Raji (cell line): Measurements from ENCODE around the gene SUCLG2.

Experiments
- POLR2A ChIP-seq: IDR thresholded peaks from 2 replicates; pipeline ENCODE4 v1.6.1; 2011; ENCODE audit warnings: low read depth, low read length, control low read depth; ENCODE audit not compliant: insufficient read depth

SUCLG2 gene

GRCh38 chr3:67558426-67558825 lies 96.0 kb downstream of the SUCLG2 start:
- TF ChIP-seq POLR2A = no peak

GRCh38 chr3:67557848-67558355 lies 96.5 kb downstream of the SUCLG2 start:
- no peak for TF ChIP-seq POLR2A

- no peak for TF ChIP-seq POLR2A
These were observed 102.9 kb downstream of the SUCLG2 start for GRCh38 chr3:67551361-67552016.

GRCh38 chr3:67550541-67550940 lies 103.9 kb downstream of the SUCLG2 start:
- no peak for TF ChIP-seq POLR2A

- no peak for TF ChIP-seq POLR2A
These were observed 114.1 kb downstream of the SUCLG2 start for GRCh38 chr3:67540198-67540894.

GRCh38 chr3:67535006-67535405 lies 119.4 kb downstream of the SUCLG2 start:
- no peak for TF ChIP-seq POLR2A

GRCh38 chr3:67534594-67534993 lies 119.8 kb downstream of the SUCLG2 start:
- no peak for TF ChIP-seq POLR2A

- no peak for TF ChIP-seq POLR2A
These were observed 123.0 kb downstream of the SUCLG2 start for GRCh38 chr3:67531181-67532101.

GRCh38 chr3:67529915-67530314 lies 124.5 kb downstream of the SUCLG2 start:
- no peak for TF ChIP-seq POLR2A

GRCh38 chr3:67529337-67529736 lies 125.1 kb downstream of the SUCLG2 start:
- no peak for TF ChIP-seq POLR2A

GRCh38 chr3:67526246-67526645 lies 128.2 kb downstream of the SUCLG2 start:
- no peak for TF ChIP-seq POLR2A

GRCh38 chr3:67524046-67524445 lies 130.4 kb downstream of the SUCLG2 start:
- TF ChIP-seq POLR2A = no peak

- TF ChIP-seq POLR2A = no peak
These were observed 132.3 kb downstream of the SUCLG2 start for GRCh38 chr3:67522081-67522480.

GRCh38 chr3:67521053-67521646 lies 133.3 kb downstream of the SUCLG2 start:
- no peak for TF ChIP-seq POLR2A

- TF ChIP-seq POLR2A = no peak
These were observed 136.2 kb downstream of the SUCLG2 start for GRCh38 chr3:67518236-67518635.

- no peak for TF ChIP-seq POLR2A
These were observed 136.6 kb downstream of the SUCLG2 start for GRCh38 chr3:67517781-67518180.

- no peak for TF ChIP-seq POLR2A
These were observed 137.9 kb downstream of the SUCLG2 start for GRCh38 chr3:67516496-67516895.
